ENCODE results near the gene LGALS16. TPM values are rescaled to one million over a fixed set of nuclear protein-coding genes. Genes with fewer than 3 reads are reported as not detected.

The LGALS16 gene
- total RNA-seq, 3 donors from 2014 or later (not counting 1 experiment from before 2014, with no cell fraction given): not detected

- Mint-ChIP-seq H3K4me3 (no peak overlapping the region), H3K4me1 (no peaks in the 10 kb centered on the region), H3K27me3 (ENCODE audit: low read depth in 2 of 2) (peaks cover 10 to 32% of the 10 kb centered on the region in 2 donors), H3K9me3 (no peaks in the 10 kb centered on the region), H3K36me3 (no peaks in the 10 kb centered on the region), H3K27ac (no peak overlapping the region)
- no CpG with 5 or more reads among the region's 6 CpGs for WGBS (ENCODE audit: insufficient coverage)
- Histone ChIP-seq H3K36me3 (ENCODE audit: control insufficient read depth, insufficient read depth, low read length) (no peaks in the 10 kb centered on the region), H3K27ac (ENCODE audit: low read length) (no peak overlapping the region), H3K9me3 (ENCODE audit: control insufficient read depth, insufficient read depth, low read length) (no peaks in the 10 kb centered on the region), H3K27me3 (ENCODE audit: control insufficient read depth, insufficient read depth, low read length) (no peaks in the 10 kb centered on the region), H3K4me3 (ENCODE audit: low read length) (no peak overlapping the region), H3K4me1 (ENCODE audit: control insufficient read depth, insufficient read depth, low read length) (no peaks in the 10 kb centered on the region)
- DNase-seq (no peak), ATAC-seq (no peak)
- intact Hi-C loops (cut with micrococcal nuclease): no loop called here
- no peak for TF ChIP-seq CTCF (IDR thresholded peaks at IDR 0.05)
These were observed 24.1 kb upstream of the LGALS16 start for GRCh38 chr19:39631626-39632025.

GRCh38 chr19:39637891-39638290 is 17.8 kb upstream of the LGALS16 start:
- ATAC-seq: peak in 1 of 3 donors; percentile 32
- H3K4me1 Mint-ChIP-seq: no peaks in the 10 kb centered on the region
- H3K27me3 Mint-ChIP-seq (ENCODE audit: low read depth in 2 of 2): peaks cover 26 to 75% of the 10 kb centered on the region in 2 donors
- TF ChIP-seq CTCF (IDR thresholded peaks at IDR 0.05): no peak
- Histone ChIP-seq H3K27ac (ENCODE audit: low read length) (no peak overlapping the region), H3K4me3 (ENCODE audit: low read length) (no peak overlapping the region), H3K27me3 (ENCODE audit: control insufficient read depth, insufficient read depth, low read length) (no peaks in the 10 kb centered on the region), H3K4me1 (ENCODE audit: control insufficient read depth, insufficient read depth, low read length) (no peaks in the 10 kb centered on the region), H3K9me3 (ENCODE audit: control insufficient read depth, insufficient read depth, low read length) (no peaks in the 10 kb centered on the region), H3K36me3 (ENCODE audit: control insufficient read depth, insufficient read depth, low read length) (no peaks in the 10 kb centered on the region)
- no peak overlapping the region for H3K4me3 Mint-ChIP-seq
- intact Hi-C loops (cut with micrococcal nuclease): no loop called here
- H3K36me3 Mint-ChIP-seq: no peaks in the 10 kb centered on the region
- H3K9me3 Mint-ChIP-seq: no peaks in the 10 kb centered on the region
- DNase-seq: no peak
- WGBS (ENCODE audit: insufficient coverage): 61% methylated on average over 4 of the region's 4 CpGs
- H3K27ac Mint-ChIP-seq: no peak overlapping the region

GRCh38 chr19:39641773-39642172 is 13.9 kb upstream of the LGALS16 start:
- H3K27ac Mint-ChIP-seq: no peak overlapping the region
- ATAC-seq: no peak
- no peak overlapping the region for H3K4me3 ChIP-seq (ENCODE audit: low read length)
- no peaks in the 10 kb centered on the region for H3K36me3 ChIP-seq (ENCODE audit: control insufficient read depth, insufficient read depth, low read length)
- no peaks in the 10 kb centered on the region for H3K27me3 ChIP-seq (ENCODE audit: control insufficient read depth, insufficient read depth, low read length)
- no peak for DNase-seq
- intact Hi-C loops (cut with micrococcal nuclease): no loop called here
- no peaks in the 10 kb centered on the region for H3K9me3 Mint-ChIP-seq
- H3K4me3 Mint-ChIP-seq: no peak overlapping the region
- H3K27me3 Mint-ChIP-seq (ENCODE audit: low read depth in 2 of 2): peaks cover 28 to 69% of the 10 kb centered on the region in 2 donors
- H3K9me3 ChIP-seq (ENCODE audit: control insufficient read depth, insufficient read depth, low read length): no peaks in the 10 kb centered on the region
- H3K27ac ChIP-seq (ENCODE audit: low read length): no peak overlapping the region
- TF ChIP-seq CTCF (IDR thresholded peaks at IDR 0.05): no peak
- no peaks in the 10 kb centered on the region for H3K36me3 Mint-ChIP-seq
- no peaks in the 10 kb centered on the region for H3K4me1 Mint-ChIP-seq
- no peaks in the 10 kb centered on the region for H3K4me1 ChIP-seq (ENCODE audit: control insufficient read depth, insufficient read depth, low read length)
- WGBS (ENCODE audit: insufficient coverage): 43% methylated on average over 1 of the region's 1 CpG

- intact Hi-C loops (cut with micrococcal nuclease): no loop called here
- H3K27ac Mint-ChIP-seq: no peak overlapping the region
- no peaks in the 10 kb centered on the region for H3K36me3 Mint-ChIP-seq
- no peaks in the 10 kb centered on the region for H3K9me3 Mint-ChIP-seq
- Histone ChIP-seq H3K9me3 (ENCODE audit: control insufficient read depth, insufficient read depth, low read length) (no peaks in the 10 kb centered on the region), H3K36me3 (ENCODE audit: control insufficient read depth, insufficient read depth, low read length) (no peaks in the 10 kb centered on the region), H3K4me3 (ENCODE audit: low read length) (no peak overlapping the region), H3K4me1 (ENCODE audit: control insufficient read depth, insufficient read depth, low read length) (no peaks in the 10 kb centered on the region), H3K27me3 (ENCODE audit: control insufficient read depth, insufficient read depth, low read length) (no peaks in the 10 kb centered on the region), H3K27ac (ENCODE audit: low read length) (no peak overlapping the region)
- H3K4me3 Mint-ChIP-seq: no peak overlapping the region
- no peak for TF ChIP-seq CTCF (IDR thresholded peaks at IDR 0.05)
- 76% methylated on average over 5 of the region's 5 CpGs for WGBS (ENCODE audit: insufficient coverage)
- H3K4me1 Mint-ChIP-seq: no peaks in the 10 kb centered on the region
- peaks cover 22 to 55% of the 10 kb centered on the region in 2 donors for H3K27me3 Mint-ChIP-seq (ENCODE audit: low read depth in 2 of 2)
- ATAC-seq (no peak), DNase-seq (no peak)
These were observed 12.1 kb upstream of the LGALS16 start for GRCh38 chr19:39643591-39643990.

Data from natural killer cell (primary cell).